ENCODE results near the gene TTC17. TPM values are rescaled to one million over a fixed set of nuclear protein-coding genes. Genes with fewer than 3 reads are reported as not detected.

The TTC17 gene
- total and polyA plus RNA-seq, 2 of the 4 experiments (the other 2 are of a cell fraction), result 56.3 to 61.3 TPM

DNA sequence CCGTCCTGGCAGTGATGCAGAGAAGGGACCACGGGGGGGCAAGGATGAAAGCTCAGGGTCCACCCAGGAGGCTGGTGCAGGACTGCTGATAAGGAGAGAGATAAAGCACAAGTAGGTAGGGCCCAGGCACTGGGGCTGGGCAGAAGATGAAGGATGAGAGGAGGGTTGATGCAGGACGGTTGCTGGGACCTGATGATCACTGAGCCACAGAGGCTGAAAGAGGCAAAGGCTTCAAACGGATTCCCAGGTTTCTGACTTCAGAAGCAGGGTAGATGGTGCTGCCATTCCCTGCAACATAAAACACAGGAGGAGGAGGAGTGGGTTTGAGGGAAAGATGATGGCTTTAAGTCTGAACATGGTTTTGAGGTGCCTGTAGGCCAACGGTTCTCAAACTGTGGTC, 148.5 kb downstream of the TTC17 start:
- in situ Hi-C loops (cut with MboI; ENCODE audit: low sequenced_read_pairs), result no loop called here
- H3K56ac ChIP-seq (ENCODE audit: extremely low read depth, insufficient read depth, low read length), result no peak overlapping the region
- H2AK5ac ChIP-seq (ENCODE audit: low read depth, low read length), result no peak overlapping the region
- no peaks in the 10 kb centered on the region for H3K79me1 ChIP-seq (ENCODE audit: low read depth in 1 of 2, low read length in 2 of 2)
- H3K4me1 ChIP-seq (ENCODE audit: control insufficient read depth, insufficient read depth, low read length), result no peaks in the 10 kb centered on the region
- no peaks in the 10 kb centered on the region for H4K20me1 ChIP-seq (ENCODE audit: insufficient read depth, low read length)
- no peak overlapping the region for H3K4ac ChIP-seq (ENCODE audit: low read depth, low read length)
- no peak overlapping the region for H4K8ac ChIP-seq (ENCODE audit: low read depth in 2 of 2, low read length in 2 of 2)
- ATAC-seq (ENCODE audit: low read depth) (no peak), DNase-seq (no peak)
- no peak overlapping the region for H2BK20ac ChIP-seq (ENCODE audit: low read depth, low read length)
- no peak overlapping the region for H4K91ac ChIP-seq (ENCODE audit: insufficient read depth, low read depth, low read length)
- no peaks in the 10 kb centered on the region for H3K36me3 ChIP-seq (ENCODE audit: control insufficient read depth, insufficient read depth, low read length)
- H3K9me3 ChIP-seq (ENCODE audit: control insufficient read depth, insufficient read depth, low read length), result no peaks in the 10 kb centered on the region
- H3K9me1 ChIP-seq (ENCODE audit: insufficient read depth, low read length), result no peaks in the 10 kb centered on the region
- H3K27me3 ChIP-seq (ENCODE audit: control insufficient read depth, insufficient read depth, low read length), result peaks cover 3% of the 10 kb centered on the region
- no TSS peak for BruUV-seq (replicated peaks)
- H3K27ac ChIP-seq (ENCODE audit: insufficient read depth, low read length), result no peak overlapping the region
- 69% methylated on average over 2 of the region's 5 CpGs; no CpG with 5 or more reads in 1 of the 2 experiments for WGBS, 2 experiments (ENCODE audit: extremely low coverage in 2 of 2, insufficient read length in 1 of 2)
- intact Hi-C loops (cut with micrococcal nuclease), result no loop called here
- dilution Hi-C loops (cut with HindIII; ENCODE audit: low sequenced_read_pairs, unreplicated experiment), result no loop called here
- no peak overlapping the region for H2BK120ac ChIP-seq (ENCODE audit: low read depth, low read length)
- ChIA-PET CTCF (interaction anchor here (0.6 to 1.3 kb wide), 2 partner anchors 10 to 79 kb away, joined by 3 to 6 read pairs; no protein-coding TSS in a partner anchor), POLR2A (ENCODE audit: unreplicated experiment) (no interaction called here)
- no peak overlapping the region for H3K14ac ChIP-seq (replicated peaks; ENCODE audit: low read depth, low read length)
- H3K4me3 ChIP-seq (ENCODE audit: insufficient read depth, low read depth, low read length), result no peak overlapping the region
- H3K18ac ChIP-seq (ENCODE audit: low read depth, low read length), result no peak overlapping the region
- TF ChIP-seq SMC3 (IDR thresholded peaks at IDR 0.05; ENCODE audit: low read depth, low read length) (no peak), RCOR1 (IDR thresholded peaks at IDR 0.05; ENCODE audit: insufficient replicate concordance, low read length) (no peak), POLR2A (IDR thresholded peaks at IDR 0.05; ENCODE audit: low read depth, low read length) (no peak), RAD21 (IDR thresholded peaks at IDR 0.05; ENCODE audit: low read length) (no peak), NFE2L2 (IDR thresholded peaks at IDR 0.05; ENCODE audit: low read depth, low read length) (no peak), MXI1 (IDR thresholded peaks at IDR 0.05; ENCODE audit: borderline replicate concordance, low read depth, low read length) (no peak), CTCF (conservative IDR thresholded peaks at IDR 0.05; ENCODE audit: low read depth, low read length) (no peak), CEBPB (IDR thresholded peaks at IDR 0.05; ENCODE audit: low read depth, low read length) (no peak), FOS (IDR thresholded peaks at IDR 0.05; ENCODE audit: low read depth, low read length) (no peak), BHLHE40 (IDR thresholded peaks at IDR 0.05; ENCODE audit: low read depth, low read length) (no peak), RFX5 (IDR thresholded peaks at IDR 0.05; ENCODE audit: low read depth, low read length) (no peak), MAZ (IDR thresholded peaks at IDR 0.05; ENCODE audit: borderline replicate concordance, low read depth, low read length) (no peak), ELK1 (IDR thresholded peaks at IDR 0.05; ENCODE audit: borderline replicate concordance, low read depth, low read length) (no peak)
- TF ChIP-seq, protein P1, sequence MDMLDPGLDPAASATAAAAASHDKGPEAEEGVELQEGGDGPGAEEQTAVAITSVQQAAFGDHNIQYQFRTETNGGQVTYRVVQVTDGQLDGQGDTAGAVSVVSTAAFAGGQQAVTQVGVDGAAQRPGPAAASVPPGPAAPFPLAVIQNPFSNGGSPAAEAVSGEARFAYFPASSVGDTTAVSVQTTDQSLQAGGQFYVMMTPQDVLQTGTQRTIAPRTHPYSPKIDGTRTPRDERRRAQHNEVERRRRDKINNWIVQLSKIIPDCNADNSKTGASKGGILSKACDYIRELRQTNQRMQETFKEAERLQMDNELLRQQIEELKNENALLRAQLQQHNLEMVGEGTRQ (IDR thresholded peaks at IDR 0.05; ENCODE audit: low read depth, low read length), result no peak
- no peak overlapping the region for H2AFZ ChIP-seq (replicated peaks; ENCODE audit: low read length, poor library complexity)
- no peak overlapping the region for H4K5ac ChIP-seq (ENCODE audit: low read depth, low read length)
- H3K9ac ChIP-seq (ENCODE audit: low read depth, low read length), result no peak overlapping the region
- H3K4me2 ChIP-seq (ENCODE audit: low read depth, low read length), result no peak overlapping the region
- H3K23ac ChIP-seq (ENCODE audit: low read depth, low read length), result no peak overlapping the region
- no peak overlapping the region for H2BK15ac ChIP-seq (ENCODE audit: low read depth, low read length)
- no peak overlapping the region for H2BK5ac ChIP-seq (ENCODE audit: low read depth, low read length, poor library complexity, severe bottlenecking)
- no peak overlapping the region for H2AK9ac ChIP-seq (replicated peaks; ENCODE audit: low read depth, low read length, poor library complexity)
